WTC11 (cell line): ENCODE data around the gene NDUFS5. TPM values are rescaled to one million over a fixed set of nuclear protein-coding genes. Genes with fewer than 3 reads are reported as not detected.
"Not testable (repeated sequence)": the region's sequence is repeated elsewhere in the genome, so short reads cannot be mapped to it uniquely, and the experiment has no call there.

Experiments
- ATAC-seq: fragments of 200-7000 bp; cut with Tn5 transposase; 2 replicates; pipeline ENCODE4 v1.10.0; 2021; ENCODE audit warnings: mild to moderate bottlenecking, moderate library complexity
- CTCF ChIA-PET: fragments of 300-600 bp; sonication (Branson Sonifier 250); formaldehyde crosslinking; loops from one replicate; lab custom pipeline; 2021; ENCODE audit warnings: antibody characterized with exemption; lab: Charles Lee
- POLR2A ChIA-PET: fragments of 350-600 bp; sonication (Branson Sonifier 250); formaldehyde crosslinking; loops from one replicate; lab custom pipeline; 2021; ENCODE audit warnings: antibody characterized with exemption; lab: Charles Lee
- DNase-seq: peaks from one replicate; pipeline ENCODE4 v3.0.0; 2021; ENCODE audit warnings: low spot score
- H3K27ac Mint-ChIP-seq: 2 replicates; pipeline ENCODE4 v1.8.0; 2021; ENCODE audit warnings: mixed read lengths
- H3K27me3 Mint-ChIP-seq: 2 replicates; pipeline ENCODE4 v1.8.0; 2021; ENCODE audit warnings: low read depth, mild to moderate bottlenecking, moderate library complexity, mixed read lengths
- H3K36me3 Mint-ChIP-seq: 2 replicates; pipeline ENCODE4 v1.8.0; 2021; ENCODE audit warnings: mixed read lengths
- H3K4me1 Mint-ChIP-seq: 2 replicates; pipeline ENCODE4 v1.8.0; 2022; ENCODE audit warnings: mixed read lengths
- H3K4me3 Mint-ChIP-seq: 2 replicates; pipeline ENCODE4 v1.8.0; 2021; ENCODE audit warnings: mild to moderate bottlenecking, moderate library complexity, mixed read lengths
- H3K9me3 Mint-ChIP-seq: 2 replicates; pipeline ENCODE4 v1.8.0; 2021; ENCODE audit warnings: mixed read lengths
- EMX1 ChIP-seq: fragments of 250-450 bp; sonication (Bioruptor Pico); IDR thresholded peaks from 2 replicates; pipeline ENCODE4 v1.8.0; 2021; ENCODE audit warnings: mild to moderate bottlenecking
- FOXK1 ChIP-seq: sonication (generic); formaldehyde crosslinking; IDR thresholded peaks from 2 replicates; pipeline ENCODE4 v1.8.0; 2022; ENCODE audit warnings: mild to moderate bottlenecking, moderate library complexity, missing genetic modification reagents
- IRF2 ChIP-seq: sonication (generic); formaldehyde crosslinking; IDR thresholded peaks from 2 replicates; pipeline ENCODE4 v1.8.0; 2022; ENCODE audit warnings: low read depth, missing genetic modification reagents, borderline replicate concordance
- MXD4 ChIP-seq: fragments of 250-450 bp; sonication (Bioruptor Pico); IDR thresholded peaks from 2 replicates; pipeline ENCODE4 v1.8.0; 2021; ENCODE audit warnings: mild to moderate bottlenecking, moderate library complexity, borderline replicate concordance
- NFYB ChIP-seq: sonication (generic); formaldehyde crosslinking; conservative IDR thresholded peaks from 2 replicates; pipeline ENCODE4 v1.8.0; 2022; ENCODE audit warnings: low read depth, missing genetic modification reagents
- PRRX2 ChIP-seq: fragments of 250-450 bp; sonication (Bioruptor Pico); IDR thresholded peaks from 2 replicates; pipeline ENCODE4 v1.8.0; 2021; ENCODE audit warnings: mild to moderate bottlenecking
- RORB ChIP-seq: fragments of 250-450 bp; sonication (Bioruptor Pico); IDR thresholded peaks from 2 replicates; pipeline ENCODE4 v1.9.0; 2021; ENCODE audit warnings: mild to moderate bottlenecking
- SP1 ChIP-seq: sonication (generic); formaldehyde crosslinking; conservative IDR thresholded peaks from 2 replicates; pipeline ENCODE4 v1.8.1; 2022; ENCODE audit warnings: missing genetic modification reagents
- TP53 ChIP-seq: sonication (generic); formaldehyde crosslinking; IDR thresholded peaks from 2 replicates; pipeline ENCODE4 v1.8.1; 2023; ENCODE audit warnings: mild to moderate bottlenecking, missing genetic modification reagents
- ZNF121 ChIP-seq: sonication (generic); formaldehyde crosslinking; IDR thresholded peaks from 2 replicates; pipeline ENCODE4 v1.8.0; 2023; ENCODE audit warnings: missing genetic modification reagents
- ZNF232 ChIP-seq: sonication (generic); formaldehyde crosslinking; IDR thresholded peaks from 2 replicates; pipeline ENCODE4 v1.8.0; 2022; ENCODE audit warnings: mild to moderate bottlenecking, missing genetic modification reagents
- ZNF423 ChIP-seq: fragments of 250-450 bp; sonication (Bioruptor Pico); IDR thresholded peaks from 2 replicates; pipeline ENCODE4 v2.1.2; 2022; ENCODE audit warnings: mild to moderate bottlenecking, moderate library complexity
- ZNF671 ChIP-seq: fragments of 250-450 bp; sonication (Bioruptor Pico); IDR thresholded peaks from 2 replicates; pipeline ENCODE4 v1.8.0; 2021; ENCODE audit warnings: mild to moderate bottlenecking
- total RNA-seq: library from RNA; stranded (reverse); gene quantifications from 3 replicates; pipeline ENCODE4 v1.2.3, GENCODE V29; 2021
- TF ChIP-seq, protein P1 (sequence below): sonication (generic); formaldehyde crosslinking; IDR thresholded peaks from 2 replicates; pipeline ENCODE4 v1.8.0; 2022; ENCODE audit warnings: mild to moderate bottlenecking, missing genetic modification reagents
- TF ChIP-seq, protein P2 (sequence below): fragments of 200-600 bp; IDR thresholded peaks from 2 replicates; pipeline ENCODE4 v1.8.0; 2022; ENCODE audit warnings: antibody characterized with exemption
- TF ChIP-seq, protein P3 (sequence below): sonication (generic); formaldehyde crosslinking; IDR thresholded peaks from 2 replicates; pipeline ENCODE4 v1.8.0; 2023; ENCODE audit warnings: missing genetic modification reagents
- TF ChIP-seq, protein P4 (sequence below): sonication (generic); formaldehyde crosslinking; IDR thresholded peaks from 2 replicates; pipeline ENCODE4 v1.8.1; 2022; ENCODE audit warnings: low read depth, mild to moderate bottlenecking, moderate library complexity, missing genetic modification reagents, borderline replicate concordance
- TF ChIP-seq, protein P5 (sequence below): sonication (generic); formaldehyde crosslinking; IDR thresholded peaks from 2 replicates; pipeline ENCODE4 v1.8.0; 2022; ENCODE audit warnings: mild to moderate bottlenecking, missing genetic modification reagents
- TF ChIP-seq, protein P6 (sequence below): sonication (generic); formaldehyde crosslinking; IDR thresholded peaks from 2 replicates; pipeline ENCODE4 v1.8.0; 2022; ENCODE audit warnings: mild to moderate bottlenecking, missing genetic modification reagents

NDUFS5 gene
- total RNA-seq, 1 experiment from 2014 or later: 402 TPM

DNA sequence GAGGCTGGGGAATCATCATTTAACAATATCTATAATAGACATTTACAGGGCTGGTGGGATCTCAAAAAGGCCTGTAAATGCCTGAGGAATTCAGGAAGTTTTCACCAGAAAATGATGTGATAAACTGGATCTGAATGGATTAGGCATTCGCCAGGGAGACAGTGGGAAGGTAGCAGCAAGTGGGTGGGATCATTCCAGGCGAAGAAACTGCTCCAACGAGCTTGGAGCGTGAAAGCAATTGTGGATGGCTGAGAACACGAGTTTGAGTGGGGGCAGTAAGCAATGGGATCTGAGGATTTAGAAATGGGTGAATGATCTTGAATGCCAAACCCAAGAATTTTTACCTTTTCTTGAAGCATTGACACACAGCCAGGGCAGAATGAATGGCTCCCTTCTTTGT, 8.9 kb upstream of the NDUFS5 start (continued):
- TF ChIP-seq, protein P1, sequence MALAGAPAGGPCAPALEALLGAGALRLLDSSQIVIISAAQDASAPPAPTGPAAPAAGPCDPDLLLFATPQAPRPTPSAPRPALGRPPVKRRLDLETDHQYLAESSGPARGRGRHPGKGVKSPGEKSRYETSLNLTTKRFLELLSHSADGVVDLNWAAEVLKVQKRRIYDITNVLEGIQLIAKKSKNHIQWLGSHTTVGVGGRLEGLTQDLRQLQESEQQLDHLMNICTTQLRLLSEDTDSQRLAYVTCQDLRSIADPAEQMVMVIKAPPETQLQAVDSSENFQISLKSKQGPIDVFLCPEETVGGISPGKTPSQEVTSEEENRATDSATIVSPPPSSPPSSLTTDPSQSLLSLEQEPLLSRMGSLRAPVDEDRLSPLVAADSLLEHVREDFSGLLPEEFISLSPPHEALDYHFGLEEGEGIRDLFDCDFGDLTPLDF (CRISPR knock-in tag): no peak
- TF ChIP-seq, protein P2, sequence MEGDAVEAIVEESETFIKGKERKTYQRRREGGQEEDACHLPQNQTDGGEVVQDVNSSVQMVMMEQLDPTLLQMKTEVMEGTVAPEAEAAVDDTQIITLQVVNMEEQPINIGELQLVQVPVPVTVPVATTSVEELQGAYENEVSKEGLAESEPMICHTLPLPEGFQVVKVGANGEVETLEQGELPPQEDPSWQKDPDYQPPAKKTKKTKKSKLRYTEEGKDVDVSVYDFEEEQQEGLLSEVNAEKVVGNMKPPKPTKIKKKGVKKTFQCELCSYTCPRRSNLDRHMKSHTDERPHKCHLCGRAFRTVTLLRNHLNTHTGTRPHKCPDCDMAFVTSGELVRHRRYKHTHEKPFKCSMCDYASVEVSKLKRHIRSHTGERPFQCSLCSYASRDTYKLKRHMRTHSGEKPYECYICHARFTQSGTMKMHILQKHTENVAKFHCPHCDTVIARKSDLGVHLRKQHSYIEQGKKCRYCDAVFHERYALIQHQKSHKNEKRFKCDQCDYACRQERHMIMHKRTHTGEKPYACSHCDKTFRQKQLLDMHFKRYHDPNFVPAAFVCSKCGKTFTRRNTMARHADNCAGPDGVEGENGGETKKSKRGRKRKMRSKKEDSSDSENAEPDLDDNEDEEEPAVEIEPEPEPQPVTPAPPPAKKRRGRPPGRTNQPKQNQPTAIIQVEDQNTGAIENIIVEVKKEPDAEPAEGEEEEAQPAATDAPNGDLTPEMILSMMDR: no peak
- TF ChIP-seq, all 79 proteins: peak for 0

DNA sequence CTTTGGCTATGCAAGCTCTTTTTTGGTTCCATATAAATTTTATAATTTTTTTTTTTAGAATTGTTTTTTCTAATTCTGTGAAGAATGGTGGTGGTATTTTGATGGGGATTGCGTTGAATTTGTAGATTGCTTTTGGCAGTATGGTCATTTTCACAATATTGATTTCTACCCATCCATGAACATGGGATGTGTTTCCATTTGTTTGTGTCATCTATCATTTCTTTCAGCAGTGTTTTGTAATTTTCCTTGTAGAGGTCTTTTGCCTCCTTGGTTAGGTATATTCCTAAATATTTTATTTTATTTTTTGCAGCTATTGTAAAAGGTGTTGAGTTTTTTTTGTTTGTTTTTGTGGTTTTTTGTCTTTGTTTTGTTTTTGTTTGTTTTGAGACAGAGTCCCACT, 5.7 kb upstream of the NDUFS5 start:
- DNase-seq, POLR2A ChIA-PET, ATAC-seq, CTCF ChIA-PET, H3K9me3 Mint-ChIP-seq, H3K4me3 Mint-ChIP-seq, H3K27ac Mint-ChIP-seq, H3K27me3 Mint-ChIP-seq, H3K36me3 Mint-ChIP-seq: not testable (repeated sequence)
- H3K4me1 Mint-ChIP-seq: peaks cover 23% of the 10 kb centered on the region

DNA sequence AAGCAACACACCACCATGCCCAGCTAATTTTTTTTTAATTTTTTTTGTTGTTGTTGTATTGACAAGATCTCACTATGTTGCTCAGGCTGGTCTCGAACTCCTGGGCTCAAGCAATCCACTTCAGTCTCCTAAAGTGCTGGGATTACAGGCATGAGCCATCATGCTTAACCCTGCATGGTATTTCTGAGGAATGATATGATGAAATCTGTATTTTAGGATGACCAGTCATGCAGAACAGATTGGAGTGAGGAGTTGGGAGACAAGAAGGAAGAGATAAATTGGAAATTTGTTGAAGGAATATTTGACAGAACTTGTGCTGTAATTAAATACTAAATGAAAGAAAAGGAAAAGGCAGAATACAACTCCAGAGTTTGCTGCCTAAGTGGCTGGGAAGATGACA, 4.7 kb upstream of the NDUFS5 start:
- Mint-ChIP-seq H3K27ac (no peak overlapping the region; the same call in 1 of the 2 replicates), H3K27me3 (peaks cover 3% of the 10 kb centered on the region; the same call in 1 of the 2 replicates), H3K36me3 (no peaks in the 10 kb centered on the region), H3K4me1 (peaks cover 24% of the 10 kb centered on the region), H3K9me3 (peaks cover 5% of the 10 kb centered on the region), H3K4me3 (no peak overlapping the region)
- POLR2A ChIA-PET: no interaction called here
- TF ChIP-seq ZNF671: no peak
- no peak for TF ChIP-seq PRRX2 (CRISPR knock-in tag)
- no peak for TF ChIP-seq IRF2 (CRISPR knock-in tag)
- TF ChIP-seq, protein P3, sequence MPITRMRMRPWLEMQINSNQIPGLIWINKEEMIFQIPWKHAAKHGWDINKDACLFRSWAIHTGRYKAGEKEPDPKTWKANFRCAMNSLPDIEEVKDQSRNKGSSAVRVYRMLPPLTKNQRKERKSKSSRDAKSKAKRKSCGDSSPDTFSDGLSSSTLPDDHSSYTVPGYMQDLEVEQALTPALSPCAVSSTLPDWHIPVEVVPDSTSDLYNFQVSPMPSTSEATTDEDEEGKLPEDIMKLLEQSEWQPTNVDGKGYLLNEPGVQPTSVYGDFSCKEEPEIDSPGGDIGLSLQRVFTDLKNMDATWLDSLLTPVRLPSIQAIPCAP (CRISPR knock-in tag): no peak
- no peak for TF ChIP-seq TP53 (CRISPR knock-in tag)
- TF ChIP-seq EMX1: no peak
- TF ChIP-seq NFYB (CRISPR knock-in tag): no peak
- ATAC-seq (no peak), DNase-seq (no peak)
- CTCF ChIA-PET: no interaction called here

DNA sequence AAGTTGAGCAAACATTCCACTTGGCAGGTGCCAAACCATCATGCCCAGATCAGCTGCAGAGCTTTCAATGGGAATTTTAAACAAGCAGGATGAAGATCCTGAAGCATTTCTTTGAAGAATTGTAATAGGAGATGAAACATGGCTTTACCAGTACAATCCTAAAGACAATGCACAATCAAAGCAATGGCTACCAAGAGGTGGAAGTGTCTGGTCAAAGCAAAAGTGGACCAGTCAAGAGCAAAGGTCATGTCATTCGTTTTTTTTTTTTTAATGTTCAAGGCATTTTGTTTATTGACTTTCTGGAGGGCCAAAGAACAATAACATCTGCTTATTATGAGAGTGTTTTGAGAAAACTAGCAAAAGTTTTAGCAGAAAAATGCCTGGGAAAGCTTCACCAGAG, 3.0 kb upstream of the NDUFS5 start:
- ATAC-seq (no peak), DNase-seq (no peak)
- H3K4me1 Mint-ChIP-seq: peaks cover 10% of the 10 kb centered on the region
- H3K9me3 Mint-ChIP-seq: peaks cover 5% of the 10 kb centered on the region
- no peak overlapping the region for H3K27ac Mint-ChIP-seq
- H3K36me3 Mint-ChIP-seq: peaks cover 3% of the 10 kb centered on the region; the same call in 1 of the 2 replicates
- POLR2A ChIA-PET: no interaction called here
- H3K4me3 Mint-ChIP-seq: no peak overlapping the region
- CTCF ChIA-PET: no interaction called here
- H3K27me3 Mint-ChIP-seq: peaks cover 3% of the 10 kb centered on the region; the same call in 1 of the 2 replicates
- TF ChIP-seq, protein P4, sequence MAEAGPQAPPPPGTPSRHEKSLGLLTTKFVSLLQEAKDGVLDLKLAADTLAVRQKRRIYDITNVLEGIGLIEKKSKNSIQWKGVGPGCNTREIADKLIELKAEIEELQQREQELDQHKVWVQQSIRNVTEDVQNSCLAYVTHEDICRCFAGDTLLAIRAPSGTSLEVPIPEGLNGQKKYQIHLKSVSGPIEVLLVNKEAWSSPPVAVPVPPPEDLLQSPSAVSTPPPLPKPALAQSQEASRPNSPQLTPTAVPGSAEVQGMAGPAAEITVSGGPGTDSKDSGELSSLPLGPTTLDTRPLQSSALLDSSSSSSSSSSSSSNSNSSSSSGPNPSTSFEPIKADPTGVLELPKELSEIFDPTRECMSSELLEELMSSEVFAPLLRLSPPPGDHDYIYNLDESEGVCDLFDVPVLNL: no peak
- TF ChIP-seq, protein P2: no peak
- TF ChIP-seq TP53 (CRISPR knock-in tag) (no peak), FOXK1 (CRISPR knock-in tag) (no peak), ZNF423 (CRISPR knock-in tag) (no peak), SP1 (CRISPR knock-in tag) (no peak), PRRX2 (CRISPR knock-in tag) (no peak), ZNF121 (CRISPR knock-in tag) (no peak), ZNF232 (CRISPR knock-in tag) (no peak), RORB (CRISPR knock-in tag) (no peak), MXD4 (CRISPR knock-in tag) (no peak)
- TF ChIP-seq, protein P5, sequence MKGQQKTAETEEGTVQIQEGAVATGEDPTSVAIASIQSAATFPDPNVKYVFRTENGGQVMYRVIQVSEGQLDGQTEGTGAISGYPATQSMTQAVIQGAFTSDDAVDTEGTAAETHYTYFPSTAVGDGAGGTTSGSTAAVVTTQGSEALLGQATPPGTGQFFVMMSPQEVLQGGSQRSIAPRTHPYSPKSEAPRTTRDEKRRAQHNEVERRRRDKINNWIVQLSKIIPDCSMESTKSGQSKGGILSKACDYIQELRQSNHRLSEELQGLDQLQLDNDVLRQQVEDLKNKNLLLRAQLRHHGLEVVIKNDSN (CRISPR knock-in tag): no peak
- TF ChIP-seq, protein P6, sequence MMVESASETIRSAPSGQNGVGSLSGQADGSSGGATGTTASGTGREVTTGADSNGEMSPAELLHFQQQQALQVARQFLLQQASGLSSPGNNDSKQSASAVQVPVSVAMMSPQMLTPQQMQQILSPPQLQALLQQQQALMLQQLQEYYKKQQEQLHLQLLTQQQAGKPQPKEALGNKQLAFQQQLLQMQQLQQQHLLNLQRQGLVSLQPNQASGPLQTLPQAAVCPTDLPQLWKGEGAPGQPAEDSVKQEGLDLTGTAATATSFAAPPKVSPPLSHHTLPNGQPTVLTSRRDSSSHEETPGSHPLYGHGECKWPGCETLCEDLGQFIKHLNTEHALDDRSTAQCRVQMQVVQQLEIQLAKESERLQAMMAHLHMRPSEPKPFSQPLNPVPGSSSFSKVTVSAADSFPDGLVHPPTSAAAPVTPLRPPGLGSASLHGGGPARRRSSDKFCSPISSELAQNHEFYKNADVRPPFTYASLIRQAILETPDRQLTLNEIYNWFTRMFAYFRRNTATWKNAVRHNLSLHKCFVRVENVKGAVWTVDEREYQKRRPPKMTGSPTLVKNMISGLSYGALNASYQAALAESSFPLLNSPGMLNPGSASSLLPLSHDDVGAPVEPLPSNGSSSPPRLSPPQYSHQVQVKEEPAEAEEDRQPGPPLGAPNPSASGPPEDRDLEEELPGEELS (CRISPR knock-in tag): no peak
